Measurements from ENCODE around the gene FOXJ1.

The FOXJ1 gene

DNA sequence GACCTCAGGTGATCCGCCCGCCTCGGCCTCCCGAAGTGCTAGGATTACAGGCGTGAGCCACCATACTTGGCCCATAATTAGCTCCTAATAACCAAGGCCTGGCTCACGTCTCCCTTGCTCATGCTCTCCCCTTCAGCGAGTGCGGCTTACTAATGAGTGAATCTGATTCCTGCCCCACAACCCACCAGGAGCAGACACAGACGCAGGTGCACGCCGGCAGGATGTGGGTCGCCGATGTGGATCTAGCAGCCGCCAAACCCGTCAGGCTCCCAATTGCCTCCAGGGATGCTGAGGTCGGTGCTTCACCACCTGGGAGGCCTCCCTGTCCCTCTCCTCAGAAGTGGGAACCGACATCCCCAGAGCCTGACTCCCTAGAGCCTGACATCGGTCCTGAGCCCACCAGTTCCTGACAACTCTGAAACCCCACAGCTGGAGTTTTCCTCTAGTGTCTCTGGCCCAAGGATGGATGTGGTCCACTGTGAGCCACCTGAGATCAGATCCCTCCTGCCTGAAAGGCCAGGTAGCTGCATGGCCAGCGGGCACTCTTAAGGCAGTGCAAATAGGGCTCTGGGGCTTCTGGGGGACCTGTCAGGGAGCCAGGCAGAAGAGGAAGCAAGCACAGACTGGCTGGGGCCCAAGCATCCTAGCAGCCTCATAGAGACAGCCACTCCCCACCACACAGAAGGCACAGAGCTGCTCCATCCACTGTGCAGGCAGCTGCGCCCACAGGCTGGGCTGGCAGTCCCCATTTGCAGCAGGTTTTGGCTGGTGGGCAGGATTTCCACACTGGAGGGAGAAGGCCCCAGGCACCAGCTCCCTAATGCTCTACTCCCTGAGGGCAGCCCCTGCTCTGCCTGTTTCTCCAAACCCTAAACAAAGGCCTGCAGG is 48.3 kb downstream of the FOXJ1 start:
- ATAC-seq (ENCODE audit: low read depth) (no peak), DNase-seq (ENCODE audit: low spot score) (no peak)
- Histone ChIP-seq H3K4me1 (ENCODE audit: insufficient read depth, poor library complexity, severe bottlenecking) (no peaks in the 10 kb centered on the region), H3K27me3 (ENCODE audit: insufficient read depth, poor library complexity, severe bottlenecking) (no peaks in the 10 kb centered on the region), H3K36me3 (ENCODE audit: low read depth) (peaks cover 69% of the 10 kb centered on the region), H3K9me3 (ENCODE audit: severe bottlenecking) (no peaks in the 10 kb centered on the region), H3K4me3 (ENCODE audit: severe bottlenecking) (no peak overlapping the region), H3K27ac (ENCODE audit: poor library complexity, severe bottlenecking) (no peak overlapping the region)
- TF ChIP-seq, protein P1, sequence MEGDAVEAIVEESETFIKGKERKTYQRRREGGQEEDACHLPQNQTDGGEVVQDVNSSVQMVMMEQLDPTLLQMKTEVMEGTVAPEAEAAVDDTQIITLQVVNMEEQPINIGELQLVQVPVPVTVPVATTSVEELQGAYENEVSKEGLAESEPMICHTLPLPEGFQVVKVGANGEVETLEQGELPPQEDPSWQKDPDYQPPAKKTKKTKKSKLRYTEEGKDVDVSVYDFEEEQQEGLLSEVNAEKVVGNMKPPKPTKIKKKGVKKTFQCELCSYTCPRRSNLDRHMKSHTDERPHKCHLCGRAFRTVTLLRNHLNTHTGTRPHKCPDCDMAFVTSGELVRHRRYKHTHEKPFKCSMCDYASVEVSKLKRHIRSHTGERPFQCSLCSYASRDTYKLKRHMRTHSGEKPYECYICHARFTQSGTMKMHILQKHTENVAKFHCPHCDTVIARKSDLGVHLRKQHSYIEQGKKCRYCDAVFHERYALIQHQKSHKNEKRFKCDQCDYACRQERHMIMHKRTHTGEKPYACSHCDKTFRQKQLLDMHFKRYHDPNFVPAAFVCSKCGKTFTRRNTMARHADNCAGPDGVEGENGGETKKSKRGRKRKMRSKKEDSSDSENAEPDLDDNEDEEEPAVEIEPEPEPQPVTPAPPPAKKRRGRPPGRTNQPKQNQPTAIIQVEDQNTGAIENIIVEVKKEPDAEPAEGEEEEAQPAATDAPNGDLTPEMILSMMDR (IDR thresholded peaks at IDR 0.05; ENCODE audit: poor library complexity, severe bottlenecking): no peak

- DNase-seq (ENCODE audit: low spot score): no peak
Observed at GRCh38 chr17:76091526-76092286, 49.3 kb downstream of the FOXJ1 start.

DNA sequence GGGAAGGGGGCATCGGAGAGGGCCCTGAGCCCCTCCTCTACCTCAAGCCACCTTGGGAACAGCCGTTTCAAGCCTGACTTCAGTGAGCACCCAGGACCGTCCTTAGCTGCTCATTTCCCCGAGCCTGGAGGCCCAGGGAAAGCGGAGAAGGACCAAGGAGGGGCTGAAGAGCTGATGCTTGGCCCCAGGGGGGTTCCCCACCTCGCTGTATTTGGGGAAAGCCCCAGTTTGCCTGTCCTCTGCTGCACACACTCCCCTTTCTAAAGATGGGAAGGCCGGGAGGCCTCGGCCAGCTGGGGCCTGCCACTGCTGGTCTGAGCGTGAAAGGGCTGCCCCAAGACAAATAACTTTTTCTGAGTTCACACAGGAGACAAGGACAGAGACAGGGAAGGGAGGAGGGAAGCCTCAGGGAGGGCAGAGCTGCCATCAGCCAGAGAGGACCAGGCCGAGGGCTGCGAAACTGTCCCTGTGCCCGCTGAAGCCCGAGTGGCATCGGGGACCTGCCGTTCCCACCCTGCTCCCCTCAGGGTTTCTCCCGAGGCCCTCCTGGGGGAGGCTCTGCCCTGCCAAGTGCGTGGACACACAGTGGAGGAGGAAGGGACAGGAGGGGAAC is 50.4 kb downstream of the FOXJ1 start:
- no peaks in the 10 kb centered on the region for H3K27me3 ChIP-seq (ENCODE audit: insufficient read depth, poor library complexity, severe bottlenecking)
- H3K4me3 ChIP-seq (ENCODE audit: severe bottlenecking): no peak overlapping the region
- peaks cover 56% of the 10 kb centered on the region for H3K36me3 ChIP-seq (ENCODE audit: low read depth)
- TF ChIP-seq, protein P1 (IDR thresholded peaks at IDR 0.05; ENCODE audit: poor library complexity, severe bottlenecking): no peak
- H3K27ac ChIP-seq (ENCODE audit: poor library complexity, severe bottlenecking): no peak overlapping the region
- H3K9me3 ChIP-seq (ENCODE audit: severe bottlenecking): no peaks in the 10 kb centered on the region
- DNase-seq (ENCODE audit: low spot score) (no peak), ATAC-seq (ENCODE audit: low read depth) (no peak)
- H3K4me1 ChIP-seq (ENCODE audit: insufficient read depth, poor library complexity, severe bottlenecking): no peaks in the 10 kb centered on the region

More at GRCh38 chr17:76091526-76092286, 49.3 kb downstream of the FOXJ1 start:
- Histone ChIP-seq H3K36me3 (ENCODE audit: low read depth) (peaks cover 63% of the 10 kb centered on the region), H3K27ac (ENCODE audit: poor library complexity, severe bottlenecking) (no peak overlapping the region), H3K9me3 (ENCODE audit: severe bottlenecking) (no peaks in the 10 kb centered on the region), H3K4me1 (ENCODE audit: insufficient read depth, poor library complexity, severe bottlenecking) (no peaks in the 10 kb centered on the region), H3K27me3 (ENCODE audit: insufficient read depth, poor library complexity, severe bottlenecking) (no peaks in the 10 kb centered on the region), H3K4me3 (ENCODE audit: severe bottlenecking) (no peak overlapping the region)
- TF ChIP-seq, protein P1 (IDR thresholded peaks at IDR 0.05; ENCODE audit: poor library complexity, severe bottlenecking): no peak
- ATAC-seq (ENCODE audit: low read depth): no peak

- TF ChIP-seq, protein P1 (IDR thresholded peaks at IDR 0.05; ENCODE audit: poor library complexity, severe bottlenecking): no peak
- no peaks in the 10 kb centered on the region for H3K9me3 ChIP-seq (ENCODE audit: severe bottlenecking)
- H3K27me3 ChIP-seq (ENCODE audit: insufficient read depth, poor library complexity, severe bottlenecking): no peaks in the 10 kb centered on the region
- no peak for DNase-seq (ENCODE audit: low spot score)
- H3K4me1 ChIP-seq (ENCODE audit: insufficient read depth, poor library complexity, severe bottlenecking): no peaks in the 10 kb centered on the region
- no peak overlapping the region for H3K4me3 ChIP-seq (ENCODE audit: severe bottlenecking)
- H3K36me3 ChIP-seq (ENCODE audit: low read depth): peaks cover 51% of the 10 kb centered on the region
- H3K27ac ChIP-seq (ENCODE audit: poor library complexity, severe bottlenecking): no peak overlapping the region
- ATAC-seq (ENCODE audit: low read depth): no peak
Observed at GRCh38 chr17:76089680-76090516, 51.1 kb downstream of the FOXJ1 start.

All from RWPE2 (cell line).